GM11168 (cell line): ENCODE results near the gene NRG2.

Experiments used
- in situ Hi-C: fragments of 300-500 bp; cut with MboI; formaldehyde crosslinking; loops from one replicate; pipeline ENCODE4 v1.12.0; 2022; ENCODE audit warnings: low sequenced_read_pairs; ENCODE audit not compliant: unreplicated experiment

Gene NRG2

GRCh38 chr5:139808481-139809330 lies 234.4 kb downstream of the NRG2 start:
- in situ Hi-C loops: no loop called here

GRCh38 chr5:139807647-139808030 lies 235.5 kb downstream of the NRG2 start:
- in situ Hi-C loops: no loop called here

GRCh38 chr5:139806726-139807646 lies 236.1 kb downstream of the NRG2 start:
- in situ Hi-C loops: no loop called here

- in situ Hi-C loops: no loop called here
Measured at GRCh38 chr5:139806111-139806510, 237.0 kb downstream of the NRG2 start.

GRCh38 chr5:139805545-139805944 lies 237.6 kb downstream of the NRG2 start:
- in situ Hi-C loops: no loop called here

- in situ Hi-C loops: no loop called here
Measured at GRCh38 chr5:139804800-139805397, 238.2 kb downstream of the NRG2 start.

- in situ Hi-C loops: no loop called here
Measured at GRCh38 chr5:139803978-139804377, 239.1 kb downstream of the NRG2 start.

GRCh38 chr5:139799359-139799758 lies 243.7 kb downstream of the NRG2 start:
- in situ Hi-C loops: no loop called here

- in situ Hi-C loops: no loop called here
Measured at GRCh38 chr5:139798883-139799282, 244.2 kb downstream of the NRG2 start.

- in situ Hi-C loops: no loop called here
Measured at GRCh38 chr5:139797856-139798510, 245.1 kb downstream of the NRG2 start.

GRCh38 chr5:139797335-139797734 lies 245.8 kb downstream of the NRG2 start:
- in situ Hi-C loops: no loop called here
